ENCODE measurements around the gene SLC6A19.

DNA sequence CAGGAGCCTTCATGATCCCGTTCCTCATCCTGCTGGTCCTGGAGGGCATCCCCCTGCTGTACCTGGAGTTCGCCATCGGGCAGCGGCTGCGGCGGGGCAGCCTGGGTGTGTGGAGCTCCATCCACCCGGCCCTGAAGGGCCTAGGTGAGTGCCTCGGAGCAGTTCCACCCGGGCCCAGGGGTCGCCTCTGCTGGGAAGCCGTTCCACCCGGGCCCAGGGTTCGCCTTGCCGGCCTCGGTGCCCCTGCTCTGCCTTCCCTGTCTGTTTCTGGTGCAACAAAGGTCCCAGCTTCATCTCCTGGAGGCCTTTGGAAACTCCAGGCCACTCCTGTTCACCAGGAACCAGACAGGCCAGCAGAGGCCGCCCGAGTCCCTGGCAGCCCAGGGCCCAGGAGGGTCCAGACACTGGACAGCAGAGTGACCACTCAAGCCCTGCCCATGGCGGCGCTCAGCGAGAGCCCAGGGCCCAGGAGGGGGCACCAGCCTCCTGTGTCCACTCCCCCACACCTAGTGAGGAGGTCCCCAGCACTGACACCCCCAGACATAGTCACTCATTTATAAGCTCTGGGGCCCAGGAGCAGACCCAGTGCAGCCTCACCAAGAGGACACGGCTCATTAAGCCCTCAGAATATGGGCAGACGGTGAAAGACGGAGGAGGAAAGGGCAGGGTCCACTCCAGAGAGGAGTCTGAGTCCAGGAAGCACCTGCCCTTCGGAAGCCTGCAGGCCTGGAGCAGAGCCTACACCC is 7.5 kb downstream of the SLC6A19 start:
- TF ChIP-seq, protein P1, sequence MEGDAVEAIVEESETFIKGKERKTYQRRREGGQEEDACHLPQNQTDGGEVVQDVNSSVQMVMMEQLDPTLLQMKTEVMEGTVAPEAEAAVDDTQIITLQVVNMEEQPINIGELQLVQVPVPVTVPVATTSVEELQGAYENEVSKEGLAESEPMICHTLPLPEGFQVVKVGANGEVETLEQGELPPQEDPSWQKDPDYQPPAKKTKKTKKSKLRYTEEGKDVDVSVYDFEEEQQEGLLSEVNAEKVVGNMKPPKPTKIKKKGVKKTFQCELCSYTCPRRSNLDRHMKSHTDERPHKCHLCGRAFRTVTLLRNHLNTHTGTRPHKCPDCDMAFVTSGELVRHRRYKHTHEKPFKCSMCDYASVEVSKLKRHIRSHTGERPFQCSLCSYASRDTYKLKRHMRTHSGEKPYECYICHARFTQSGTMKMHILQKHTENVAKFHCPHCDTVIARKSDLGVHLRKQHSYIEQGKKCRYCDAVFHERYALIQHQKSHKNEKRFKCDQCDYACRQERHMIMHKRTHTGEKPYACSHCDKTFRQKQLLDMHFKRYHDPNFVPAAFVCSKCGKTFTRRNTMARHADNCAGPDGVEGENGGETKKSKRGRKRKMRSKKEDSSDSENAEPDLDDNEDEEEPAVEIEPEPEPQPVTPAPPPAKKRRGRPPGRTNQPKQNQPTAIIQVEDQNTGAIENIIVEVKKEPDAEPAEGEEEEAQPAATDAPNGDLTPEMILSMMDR (IDR thresholded peaks at IDR 0.05): no peak
- TF ChIP-seq POLR2A (IDR thresholded peaks at IDR 0.05): no peak

All from lower leg skin (tissue), 3 donors.